Hepatocyte (in vitro differentiated cells): ENCODE results near the gene ANKRD2.

Experiments
- CTCF ChIP-seq: fragments of 200-600 bp; sonication (generic); IDR thresholded peaks from 2 replicates; pipeline ENCODE4 v1.5.1; 2016; ENCODE audit warnings: antibody characterized with exemption, mild to moderate bottlenecking; ENCODE audit not compliant: poor library complexity
- EZH2 ChIP-seq: fragments of 200-600 bp; sonication (generic); IDR thresholded peaks from 2 replicates; pipeline ENCODE4 v1.6.1; 2016; ENCODE audit warnings: antibody characterized with exemption, mild to moderate bottlenecking, borderline replicate concordance
- EZH2phosphoT487 ChIP-seq: fragments of 200-600 bp; sonication (generic); IDR thresholded peaks from one replicate; pipeline ENCODE4 v1.6.1; 2018; ENCODE audit warnings: antibody characterized with exemption, mild to moderate bottlenecking, low read depth, moderate library complexity; ENCODE audit not compliant: unreplicated experiment, severe bottlenecking

DNA sequence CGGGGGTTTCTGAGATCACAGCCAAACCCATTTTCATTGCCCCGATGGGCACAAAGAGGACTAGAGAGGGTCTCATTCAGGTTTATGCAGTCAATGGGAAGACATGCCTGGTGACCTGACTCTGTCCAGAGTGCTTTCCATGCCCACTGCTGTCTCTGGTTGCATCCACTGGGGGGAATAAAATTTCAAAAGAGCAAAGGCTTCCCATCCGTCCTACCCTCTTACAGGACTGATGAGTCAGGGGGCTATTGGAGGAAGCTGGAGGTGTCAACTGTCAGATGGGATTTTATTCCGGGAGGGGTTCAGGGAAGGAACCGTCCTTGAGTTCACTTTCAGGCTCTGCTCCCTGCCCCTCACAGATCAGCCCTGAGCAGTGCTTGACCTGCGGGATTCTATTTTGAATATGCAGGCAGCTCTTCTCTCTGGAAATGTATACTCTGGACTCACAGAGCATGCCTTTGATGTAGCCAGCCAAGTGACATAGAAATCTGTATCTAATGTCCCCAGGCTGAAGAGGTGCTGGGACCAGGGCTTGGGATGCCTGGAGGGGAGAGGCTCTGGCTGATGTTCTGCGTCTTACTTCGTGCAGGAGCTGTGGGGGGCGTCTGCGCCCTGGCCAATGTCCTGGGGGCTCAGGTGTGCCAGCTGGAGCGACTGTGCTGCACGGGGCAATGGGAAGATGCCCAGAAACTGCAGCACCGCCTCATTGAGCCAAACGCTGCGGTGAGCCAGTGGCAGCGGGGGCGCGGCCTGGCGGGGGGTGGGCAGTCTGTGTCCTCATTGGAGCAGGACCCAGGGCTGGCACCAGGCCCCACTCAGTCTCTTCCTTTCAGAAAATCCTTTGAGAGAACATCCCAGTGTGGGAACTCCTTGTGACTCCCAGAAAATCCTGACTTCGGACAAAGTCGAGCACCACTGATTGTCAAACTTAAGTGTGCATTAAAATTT lies 29.0 kb downstream of the ANKRD2 start:
- TF ChIP-seq CTCF (no peak), EZH2 (no peak), EZH2phosphoT487 (no peak)
